Upper lobe of left lung (tissue), 6 donors: ENCODE results near the gene PSMD1. TPM values are rescaled to one million over a fixed set of nuclear protein-coding genes. Genes with fewer than 3 reads are reported as not detected.

Source experiments
- ATAC-seq, 2 donors: fragments of 200-7000 bp; cut with Tn5 transposase; one replicate each; pipeline ENCODE4 v1.9.1; 2022; ENCODE audit warnings: mild to moderate bottlenecking in 2 of 2, moderate library complexity in 2 of 2; ENCODE audit not compliant: low FRiP score in 2 of 2
- DNase-seq, 2 donors: peaks; one replicate each; pipeline ENCODE4 v3.0.0-alpha.2; 2019 to 2020
- H3K27ac ChIP-seq, 4 donors: fragments of 200-600 bp; sonication (generic); one replicate each; pipeline ENCODE4 v1.5.1; 2016 to 2019
- H3K27me3 ChIP-seq, 4 donors: fragments of 200-600 bp; sonication (generic); one replicate each; pipeline ENCODE4 v1.5.1; 2017 to 2019
- H3K36me3 ChIP-seq, 4 donors: fragments of 200-600 bp; sonication (generic); one replicate each; pipeline ENCODE4 v1.5.1; 2016 to 2019
- H3K4me1 ChIP-seq, 4 donors: fragments of 200-600 bp; sonication (generic); one replicate each; pipeline ENCODE4 v1.5.1; 2018 to 2019
- H3K4me3 ChIP-seq, 4 donors: fragments of 200-600 bp; sonication (generic); one replicate each; pipeline ENCODE4 v1.5.1; 2017 to 2019; ENCODE audit warnings: mild to moderate bottlenecking in 2 of 4, moderate library complexity in 1 of 4
- H3K9me3 ChIP-seq, 4 donors: fragments of 200-600 bp; sonication (generic); one replicate each; pipeline ENCODE4 v1.5.1; 2018 to 2019
- EP300 ChIP-seq, 4 donors: sonication (generic); formaldehyde crosslinking; IDR thresholded peaks; one replicate each; pipeline ENCODE4 v1.5.1; 2017; ENCODE audit warnings: antibody characterized with exemption in 4 of 4, control low read depth in 2 of 4
- POLR2A ChIP-seq, 4 donors: fragments of 450-650 bp; IDR thresholded peaks; one replicate each; pipeline ENCODE4 v1.5.1; 2016 to 2017; ENCODE audit warnings: antibody characterized with exemption in 4 of 4, mild to moderate bottlenecking in 2 of 4
- POLR2AphosphoS5 ChIP-seq, 2 donors: sonication (generic); formaldehyde crosslinking; IDR thresholded peaks; one replicate each; pipeline ENCODE4 v1.5.1; 2017; ENCODE audit warnings: antibody characterized with exemption in 2 of 2
- WGBS, 2 donors: methylation state at CpG; one replicate each; pipeline ENCODE4 v1.1.5; 2017 to 2018; 5-methylcytosine and 5-hydroxymethylcytosine counted together
- total RNA-seq, 6 donors: library from RNA; depleted of rRNA in 4 of 6; stranded (reverse); fragments of >200 nt in 4 of 6; gene quantifications; one replicate each; pipeline versions ENCODE4 v1.1.0 to v1.2.1, GENCODE V29; 2016 to 2021
- TF ChIP-seq, protein P1 (sequence below), 6 experiments: fragments of 450-650 bp in 4 of 6; fragments of 200-600 bp in 2 of 6; sonication (generic) in 2 of 6; IDR thresholded peaks; one replicate each; pipeline ENCODE4 v1.5.1; 2016 to 2019; ENCODE audit warnings: antibody characterized with exemption in 6 of 6
- donor health status: DM: no; HTN: no; CAD: no; lungs with moderate emphysema.
- donor health status: DM: no; HTN: yes; CAD: no; lungs with severe emphysema.

PSMD1 gene
- total RNA-seq, 6 donors from 2014 or later: 24.6 to 68.1 (median 57.0) TPM

- TF ChIP-seq, protein P1, sequence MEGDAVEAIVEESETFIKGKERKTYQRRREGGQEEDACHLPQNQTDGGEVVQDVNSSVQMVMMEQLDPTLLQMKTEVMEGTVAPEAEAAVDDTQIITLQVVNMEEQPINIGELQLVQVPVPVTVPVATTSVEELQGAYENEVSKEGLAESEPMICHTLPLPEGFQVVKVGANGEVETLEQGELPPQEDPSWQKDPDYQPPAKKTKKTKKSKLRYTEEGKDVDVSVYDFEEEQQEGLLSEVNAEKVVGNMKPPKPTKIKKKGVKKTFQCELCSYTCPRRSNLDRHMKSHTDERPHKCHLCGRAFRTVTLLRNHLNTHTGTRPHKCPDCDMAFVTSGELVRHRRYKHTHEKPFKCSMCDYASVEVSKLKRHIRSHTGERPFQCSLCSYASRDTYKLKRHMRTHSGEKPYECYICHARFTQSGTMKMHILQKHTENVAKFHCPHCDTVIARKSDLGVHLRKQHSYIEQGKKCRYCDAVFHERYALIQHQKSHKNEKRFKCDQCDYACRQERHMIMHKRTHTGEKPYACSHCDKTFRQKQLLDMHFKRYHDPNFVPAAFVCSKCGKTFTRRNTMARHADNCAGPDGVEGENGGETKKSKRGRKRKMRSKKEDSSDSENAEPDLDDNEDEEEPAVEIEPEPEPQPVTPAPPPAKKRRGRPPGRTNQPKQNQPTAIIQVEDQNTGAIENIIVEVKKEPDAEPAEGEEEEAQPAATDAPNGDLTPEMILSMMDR (IDR thresholded peaks at IDR 0.05): no peak
- TF ChIP-seq EP300 (IDR thresholded peaks at IDR 0.05): no peak
- TF ChIP-seq POLR2AphosphoS5 (IDR thresholded peaks at IDR 0.05): no peak
- no peak for TF ChIP-seq POLR2A (IDR thresholded peaks at IDR 0.05)
- Histone ChIP-seq H3K36me3 (no peaks in the 10 kb centered on the region), H3K4me1 (no peaks in the 10 kb centered on the region), H3K4me3 (no peak overlapping the region), H3K9me3 (no peaks in the 10 kb centered on the region), H3K27ac (no peak overlapping the region), H3K27me3 (peaks cover 0 to 4% (median under 1%) of the 10 kb centered on the region in 4 donors)
- ATAC-seq: no peak
- no peak for DNase-seq
- 88 to 94% methylated on average over 4 of the region's 4 CpGs for WGBS, 2 donors
Measured at GRCh38 chr2:231043796-231044195, 12.9 kb upstream of the PSMD1 start.

DNA sequence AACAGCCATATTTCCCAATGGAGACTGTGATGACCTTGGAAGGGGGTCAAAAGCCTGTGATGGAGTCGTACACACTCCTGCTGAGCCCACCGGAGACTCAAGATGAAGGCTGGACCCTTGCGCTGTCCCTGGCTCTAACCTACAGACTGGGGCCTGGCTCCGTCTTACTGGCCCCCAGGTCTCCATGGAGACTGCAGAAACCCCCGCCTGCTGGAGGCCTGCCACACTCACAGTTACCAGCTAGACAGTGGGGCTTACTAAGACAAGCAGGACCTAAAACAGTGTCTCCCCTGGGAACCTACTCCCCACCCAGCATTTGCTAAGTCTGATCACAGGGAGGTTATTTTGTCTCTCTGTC lies 9.8 kb upstream of the PSMD1 start:
- no peaks in the 10 kb centered on the region for H3K36me3 ChIP-seq
- ATAC-seq: no peak

DNA sequence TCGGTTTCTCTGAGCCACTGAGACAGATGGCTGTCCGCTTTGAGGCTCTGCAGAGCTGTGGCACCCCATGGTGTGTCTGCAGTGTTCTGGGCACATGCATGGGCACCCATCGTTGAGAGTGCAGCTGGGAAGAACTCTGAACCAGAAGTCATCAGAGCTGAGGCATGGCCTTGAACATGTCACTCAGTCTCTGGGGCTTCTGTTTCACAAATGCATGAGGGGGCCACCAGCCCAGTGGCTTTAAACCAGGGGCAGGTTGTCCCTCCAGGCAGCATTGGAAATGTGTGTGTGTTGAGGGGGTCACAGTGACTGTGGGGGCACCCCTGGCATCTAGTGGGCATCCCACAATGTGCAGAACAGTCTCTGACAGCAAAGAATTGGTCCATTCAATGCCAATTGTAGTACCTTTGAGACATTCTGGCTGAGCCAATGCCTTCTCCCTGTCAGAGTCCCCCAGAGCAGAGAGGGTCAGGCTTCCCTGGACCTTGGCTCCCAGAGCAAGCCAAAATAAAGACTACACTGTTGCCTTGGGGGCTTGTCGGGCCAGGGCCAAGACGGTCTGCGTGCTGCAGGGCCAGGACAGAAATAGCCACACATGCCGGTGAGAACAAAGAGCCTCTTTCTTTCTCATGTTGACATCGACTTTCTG lies 9.3 kb upstream of the PSMD1 start:
- peaks cover 0 to 6% (median 4%) of the 10 kb centered on the region in 4 donors for H3K4me1 ChIP-seq
- no peaks in the 10 kb centered on the region for H3K36me3 ChIP-seq
- TF ChIP-seq POLR2A (IDR thresholded peaks at IDR 0.05) (no peak), EP300 (IDR thresholded peaks at IDR 0.05) (no peak), POLR2AphosphoS5 (IDR thresholded peaks at IDR 0.05) (no peak)
- TF ChIP-seq, protein P1 (IDR thresholded peaks at IDR 0.05): no peak
- no peaks in the 10 kb centered on the region for H3K27me3 ChIP-seq
- H3K4me3 ChIP-seq: no peak overlapping the region
- DNase-seq: no peak
- no peaks in the 10 kb centered on the region for H3K9me3 ChIP-seq
- H3K27ac ChIP-seq: no peak overlapping the region
- 52 to 70% methylated on average over 6 to 8 of the region's 8 CpGs for WGBS, 2 donors
- ATAC-seq: no peak

More for the DNA sequence above, 9.8 kb upstream of the PSMD1 start:
- Histone ChIP-seq H3K27ac (no peak overlapping the region), H3K9me3 (no peaks in the 10 kb centered on the region), H3K4me3 (no peak overlapping the region), H3K4me1 (peaks cover 0 to under 1% (median 0%) of the 10 kb centered on the region in 4 donors), H3K27me3 (no peaks in the 10 kb centered on the region)
- TF ChIP-seq POLR2A (IDR thresholded peaks at IDR 0.05) (no peak), EP300 (IDR thresholded peaks at IDR 0.05) (no peak), POLR2AphosphoS5 (IDR thresholded peaks at IDR 0.05) (no peak)
- TF ChIP-seq, protein P1 (IDR thresholded peaks at IDR 0.05): no peak
- 66 to 75% methylated on average over 2 to 5 of the region's 5 CpGs for WGBS, 2 donors
- no peak for DNase-seq

DNA sequence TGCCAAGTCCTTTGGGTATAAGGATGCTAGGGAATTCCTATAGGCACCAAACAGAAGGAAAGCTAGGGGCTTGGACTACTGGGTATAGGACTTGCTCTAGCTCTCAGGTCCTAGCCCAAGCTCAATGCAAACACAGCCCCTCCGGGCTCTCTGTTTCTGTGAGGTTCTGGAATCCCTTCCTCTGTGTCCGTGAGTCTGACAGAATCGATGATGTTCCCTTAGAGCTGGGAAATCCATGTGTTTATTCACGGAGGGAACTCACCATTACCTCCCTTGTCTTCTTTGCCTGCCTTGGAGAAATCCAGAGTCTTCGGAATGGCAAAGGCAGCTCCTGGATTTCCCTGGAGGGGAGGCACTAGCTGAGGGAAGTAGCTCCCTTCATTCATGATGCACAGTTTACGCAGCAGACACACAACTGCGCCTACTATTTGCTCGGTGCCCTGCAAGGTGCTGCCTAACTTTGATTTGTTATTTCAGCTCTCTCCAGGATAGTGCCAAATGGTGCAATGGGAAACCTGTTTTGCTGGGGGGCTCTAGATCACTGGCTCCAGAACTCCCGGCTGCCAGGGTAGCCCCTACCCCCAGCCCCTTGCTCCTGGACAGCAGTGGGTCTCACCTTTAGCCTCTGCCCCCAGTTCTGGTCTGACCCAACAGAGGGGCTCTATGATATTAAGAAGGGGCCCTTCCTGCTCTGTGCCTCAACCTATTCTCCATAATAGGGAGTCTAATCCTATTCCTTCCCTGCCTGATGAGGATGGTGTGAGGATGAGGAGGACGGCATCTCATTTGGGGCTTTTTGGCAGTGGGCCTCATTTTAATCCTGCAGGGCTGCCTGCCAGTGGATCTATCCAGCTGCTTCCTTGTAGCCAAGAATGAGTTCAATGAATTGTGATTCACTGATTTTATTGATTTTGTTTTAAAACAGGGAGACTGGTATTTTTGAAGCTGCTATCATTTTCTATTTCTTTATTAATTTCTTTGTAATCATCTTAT lies 8.4 kb upstream of the PSMD1 start:
- H3K27ac ChIP-seq: no peak overlapping the region
- no peak for ATAC-seq
- TF ChIP-seq EP300 (IDR thresholded peaks at IDR 0.05) (no peak), POLR2A (IDR thresholded peaks at IDR 0.05) (no peak), POLR2AphosphoS5 (IDR thresholded peaks at IDR 0.05) (no peak)
- TF ChIP-seq, protein P1 (IDR thresholded peaks at IDR 0.05): no peak

More for the DNA sequence above, 8.4 kb upstream of the PSMD1 start:
- H3K4me1 ChIP-seq: peaks cover 0 to 14% (median 6%) of the 10 kb centered on the region in 4 donors
- 72 to 73% methylated on average over 7 to 10 of the region's 10 CpGs for WGBS, 2 donors
- H3K4me3 ChIP-seq: no peak overlapping the region
- no peaks in the 10 kb centered on the region for H3K9me3 ChIP-seq
- no peak for DNase-seq
- H3K36me3 ChIP-seq: no peaks in the 10 kb centered on the region
- no peaks in the 10 kb centered on the region for H3K27me3 ChIP-seq
